SK-N-SH (cell line): Measurements from ENCODE around the gene CFDP1. TPM values are rescaled to one million over a fixed set of nuclear protein-coding genes. Genes with fewer than 3 reads are reported as not detected.

ENCODE experiments used
- CTCF ChIA-PET: fragments of 300-600, 350-600 bp; formaldehyde crosslinking; extraction: SDS; loops from one replicate; lab custom pipeline; 2021; lab: Yijun Ruan, JAX
- POLR2A ChIA-PET: fragments of 350-600 bp; sonication (Branson Sonifier 250); formaldehyde crosslinking; extraction: SDS; loops from one replicate; lab custom pipeline; 2020; ENCODE audit warnings: antibody characterized with exemption, inconsistent platforms; lab: Yijun Ruan, JAX
- DNase-seq: peaks from one replicate; pipeline ENCODE4 v3.0.0; 2012
- H2AFZ ChIP-seq: fragments of 200-600 bp; sonication (generic); 2 replicates; pipeline ENCODE4 v1.8.1; 2016; ENCODE audit warnings: antibody characterized with exemption, mild to moderate bottlenecking, low read depth
- H3F3A ChIP-seq: fragments of 200-600 bp; sonication (generic); replicated peaks from 2 replicates; pipeline ENCODE3; 2016; ENCODE audit warnings: antibody characterized with exemption, mild to moderate bottlenecking; ENCODE audit not compliant: insufficient read depth
- H3K27ac ChIP-seq, 2 experiments: fragments of 200-500 bp in 1 of 2; fragments of 200-600 bp in 1 of 2; sonication (Bioruptor generic) in 1 of 2; sonication (generic), shearing (Covaris generic) in 1 of 2; 2 replicates each; pipeline versions ENCODE4 v1.5.1 to v1.6.1; 2014 to 2016; ENCODE audit warnings: low read depth in 2 of 2, inconsistent platforms in 1 of 2, low read length in 1 of 2, mild to moderate bottlenecking in 1 of 2, mixed read lengths in 1 of 2
- H3K27me3 ChIP-seq: fragments of 200-600 bp; sonication (generic), shearing (Covaris generic); 2 replicates; pipeline ENCODE4 v1.6.1; 2016; ENCODE audit warnings: mixed run types; ENCODE audit not compliant: insufficient read depth
- H3K36me3 ChIP-seq, 2 experiments: fragments of 200-500 bp in 1 of 2; fragments of 200-600 bp in 1 of 2; sonication (Bioruptor generic) in 1 of 2; sonication (generic) in 1 of 2; replicated peaks in 1 of 2; 2 replicates each; pipeline versions ENCODE3 to v1.5.1; 2014 to 2016; ENCODE audit warnings: low read length in 1 of 2, mild to moderate bottlenecking in 1 of 2; ENCODE audit not compliant: insufficient read depth in 2 of 2, control insufficient read depth in 1 of 2
- H3K4me1 ChIP-seq, 2 experiments: fragments of 200-500 bp in 1 of 2; fragments of 200-600 bp in 1 of 2; sonication (Bioruptor generic) in 1 of 2; sonication (generic), shearing (Covaris generic) in 1 of 2; 2 replicates each; pipeline versions ENCODE4 v1.5.1 to v1.6.1; 2014 to 2016; ENCODE audit warnings: low read depth in 1 of 2, low read length in 1 of 2, mixed run types in 1 of 2; ENCODE audit not compliant: insufficient read depth in 2 of 2, control insufficient read depth in 1 of 2
- H3K4me2 ChIP-seq: fragments of 200-600 bp; sonication (generic), shearing (Covaris generic); 2 replicates; pipeline ENCODE4 v1.6.1; 2017; ENCODE audit warnings: mixed run types
- H3K4me3 ChIP-seq, 2 experiments: fragments of 200-500 bp in 1 of 2; fragments of 200-600 bp in 1 of 2; sonication (Bioruptor generic) in 1 of 2; sonication (generic), shearing (Covaris generic) in 1 of 2; 2 replicates each; pipeline versions ENCODE4 v1.5.1 to v1.8.1; 2014 to 2016; ENCODE audit warnings: low read depth in 2 of 2, inconsistent platforms in 1 of 2, low read length in 1 of 2, mild to moderate bottlenecking in 1 of 2, mixed read lengths in 1 of 2, moderate library complexity in 1 of 2
- H3K79me2 ChIP-seq: fragments of 200-600 bp; sonication (generic); 2 replicates; pipeline ENCODE4 v1.8.1; 2017; ENCODE audit warnings: mild to moderate bottlenecking; ENCODE audit not compliant: insufficient read depth
- H3K9ac ChIP-seq: fragments of 200-600 bp; sonication (generic); 2 replicates; pipeline ENCODE4 v1.6.1; 2017; ENCODE audit warnings: mixed run types
- H3K9me2 ChIP-seq: fragments of 200-600 bp; sonication (generic); 2 replicates; pipeline ENCODE4 v1.6.1; 2017; ENCODE audit warnings: mixed run types
- H3K9me3 ChIP-seq: fragments of 200-600 bp; sonication (generic); 2 replicates; pipeline ENCODE4 v1.6.1; 2017; ENCODE audit warnings: mixed run types, mild to moderate bottlenecking, moderate library complexity
- H4K20me1 ChIP-seq: fragments of 200-600 bp; sonication (generic); 2 replicates; pipeline ENCODE4 v1.6.1; 2017; ENCODE audit warnings: mild to moderate bottlenecking, mixed run types; ENCODE audit not compliant: insufficient read depth
- CHD2 ChIP-seq: fragments of 150-350 bp; IDR thresholded peaks from 2 replicates; pipeline ENCODE4 v1.6.1; 2018; ENCODE audit warnings: low read length; ENCODE audit not compliant: partially characterized antibody
- EP300 ChIP-seq, 2 experiments: IDR thresholded peaks; 2 replicates each; pipeline versions ENCODE4 v1.4.0 to v1.6.1; 2012; ENCODE audit warnings: borderline replicate concordance in 1 of 2, low read depth in 1 of 2, low read length in 1 of 2
- FOSL2 ChIP-seq: IDR thresholded peaks from 2 replicates; pipeline ENCODE4 v1.4.0; 2012; ENCODE audit warnings: low read depth, mild to moderate bottlenecking, moderate library complexity, borderline replicate concordance
- FOXM1 ChIP-seq: IDR thresholded peaks from 2 replicates; pipeline ENCODE4 v1.4.0; 2012; ENCODE audit warnings: low read depth, mild to moderate bottlenecking
- POLR2AphosphoS5 ChIP-seq: IDR thresholded peaks from 2 replicates; pipeline ENCODE4 v1.6.1; 2012; ENCODE audit warnings: low read depth, low read length
- RCOR1 ChIP-seq: fragments of 150-350 bp; IDR thresholded peaks from 2 replicates; pipeline ENCODE4 v1.6.1; 2017; ENCODE audit warnings: antibody characterized with exemption, low read length
- REST ChIP-seq: IDR thresholded peaks from 2 replicates; pipeline ENCODE4 v1.6.1; 2012; ENCODE audit warnings: mild to moderate bottlenecking, low read depth, low read length, moderate library complexity
- RXRA ChIP-seq: IDR thresholded peaks from 2 replicates; pipeline ENCODE4 v1.4.0; 2012; ENCODE audit warnings: low read depth, mild to moderate bottlenecking, borderline replicate concordance
- SMC3 ChIP-seq: IDR thresholded peaks from 2 replicates; pipeline ENCODE4 v1.6.1; 2012; ENCODE audit warnings: low read depth, low read length, improper control_type of control experiment
- TEAD4 ChIP-seq: IDR thresholded peaks from 2 replicates; pipeline ENCODE4 v1.4.0; 2012; ENCODE audit warnings: mild to moderate bottlenecking, borderline replicate concordance; ENCODE audit not compliant: insufficient read depth
- WGBS: methylation state at CpG from one replicate; pipeline ENCODE4 v1.1.6; 2017; ENCODE audit warnings: low lambda C conversion rate; 5-methylcytosine and 5-hydroxymethylcytosine counted together
- polyA plus RNA-seq, 3 experiments: library from polyadenylated mRNA; depleted of rRNA; stranded (reverse); fragments of >200 nt; gene quantifications; 2 replicates each; pipeline ENCODE4 v1.2.3, GENCODE V29; 2012
- TF ChIP-seq, protein P1 (sequence below): fragments of 150-350 bp; IDR thresholded peaks from 2 replicates; pipeline ENCODE4 v1.6.1; 2017; ENCODE audit warnings: antibody characterized with exemption, low read length, low read depth, borderline replicate concordance
- TF ChIP-seq, protein P2 (sequence below): IDR thresholded peaks from 2 replicates; pipeline ENCODE4 v1.4.0; 2012; ENCODE audit warnings: low read depth, borderline replicate concordance

The CFDP1 gene
- polyA plus RNA-seq, 1 of the 3 experiments (the other 2 are of a cell fraction), result 46.0 TPM

- Histone ChIP-seq H4K20me1 (no peaks in the 10 kb centered on the region), H3K27ac (no peak overlapping the region), H3F3A (no peaks in the 10 kb centered on the region), H2AFZ (no peak overlapping the region), H3K9ac (no peak overlapping the region), H3K4me2 (no peak overlapping the region), H3K9me3 (no peaks in the 10 kb centered on the region), H3K36me3 (no peaks in the 10 kb centered on the region), H3K9me2 (no peaks in the 10 kb centered on the region), H3K79me2 (no peaks in the 10 kb centered on the region), H3K27me3 (no peaks in the 10 kb centered on the region), H3K4me3 (no peak overlapping the region)
- POLR2A ChIA-PET, result no interaction called here
- DNase-seq, result no peak
- WGBS, result 89% methylated on average over 4 of the region's 4 CpGs
- CTCF ChIA-PET, result interaction anchor here (0.7 to 1.0 kb wide), 2 partner anchors 13 to 52 kb away, joined by 3 to 4 read pairs; no protein-coding TSS in a partner anchor
- TF ChIP-seq FOSL2 (no peak), EP300 (IDR thresholded peaks at IDR 0.05; ENCODE audit: borderline replicate concordance in 1 of 2, low read depth in 1 of 2, low read length in 1 of 2) (0 out of 4 replicates have a peak, but pooled peaks of 1 of the 2 experiments have one; percentile 6), REST (no peak), POLR2AphosphoS5 (no peak), RXRA (no peak), CHD2 (no peak), SMC3 (no peak), FOXM1 (no peak), TEAD4 (no peak), RCOR1 (0 out of 2 replicates have a peak, but pooled peaks have one; percentile 29)
- TF ChIP-seq, protein P1, sequence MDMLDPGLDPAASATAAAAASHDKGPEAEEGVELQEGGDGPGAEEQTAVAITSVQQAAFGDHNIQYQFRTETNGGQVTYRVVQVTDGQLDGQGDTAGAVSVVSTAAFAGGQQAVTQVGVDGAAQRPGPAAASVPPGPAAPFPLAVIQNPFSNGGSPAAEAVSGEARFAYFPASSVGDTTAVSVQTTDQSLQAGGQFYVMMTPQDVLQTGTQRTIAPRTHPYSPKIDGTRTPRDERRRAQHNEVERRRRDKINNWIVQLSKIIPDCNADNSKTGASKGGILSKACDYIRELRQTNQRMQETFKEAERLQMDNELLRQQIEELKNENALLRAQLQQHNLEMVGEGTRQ, result no peak
- TF ChIP-seq, protein P2, sequence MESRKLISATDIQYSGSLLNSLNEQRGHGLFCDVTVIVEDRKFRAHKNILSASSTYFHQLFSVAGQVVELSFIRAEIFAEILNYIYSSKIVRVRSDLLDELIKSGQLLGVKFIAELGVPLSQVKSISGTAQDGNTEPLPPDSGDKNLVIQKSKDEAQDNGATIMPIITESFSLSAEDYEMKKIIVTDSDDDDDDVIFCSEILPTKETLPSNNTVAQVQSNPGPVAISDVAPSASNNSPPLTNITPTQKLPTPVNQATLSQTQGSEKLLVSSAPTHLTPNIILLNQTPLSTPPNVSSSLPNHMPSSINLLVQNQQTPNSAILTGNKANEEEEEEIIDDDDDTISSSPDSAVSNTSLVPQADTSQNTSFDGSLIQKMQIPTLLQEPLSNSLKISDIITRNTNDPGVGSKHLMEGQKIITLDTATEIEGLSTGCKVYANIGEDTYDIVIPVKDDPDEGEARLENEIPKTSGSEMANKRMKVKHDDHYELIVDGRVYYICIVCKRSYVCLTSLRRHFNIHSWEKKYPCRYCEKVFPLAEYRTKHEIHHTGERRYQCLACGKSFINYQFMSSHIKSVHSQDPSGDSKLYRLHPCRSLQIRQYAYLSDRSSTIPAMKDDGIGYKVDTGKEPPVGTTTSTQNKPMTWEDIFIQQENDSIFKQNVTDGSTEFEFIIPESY, result no peak
- TF ChIP-seq, all 33 proteins: peak for 2
- H3K4me1 ChIP-seq, result peaks cover 0 to 3% of the 10 kb centered on the region in 2 experiments; a peak in 1 of 4 replicates
Measured at GRCh38 chr16:75329943-75330342, 103.4 kb downstream of the CFDP1 start.
